GM19328 (cell line): Measurements from ENCODE around the gene CLDN8.

Experiments
- ATAC-seq: cut with Tn5 transposase; IDR thresholded peaks from one replicate; pipeline ENCODE4 v1.9.1; 2021; ENCODE audit warnings: mild to moderate bottlenecking, moderate library complexity; ENCODE audit not compliant: unreplicated experiment

Gene CLDN8

DNA sequence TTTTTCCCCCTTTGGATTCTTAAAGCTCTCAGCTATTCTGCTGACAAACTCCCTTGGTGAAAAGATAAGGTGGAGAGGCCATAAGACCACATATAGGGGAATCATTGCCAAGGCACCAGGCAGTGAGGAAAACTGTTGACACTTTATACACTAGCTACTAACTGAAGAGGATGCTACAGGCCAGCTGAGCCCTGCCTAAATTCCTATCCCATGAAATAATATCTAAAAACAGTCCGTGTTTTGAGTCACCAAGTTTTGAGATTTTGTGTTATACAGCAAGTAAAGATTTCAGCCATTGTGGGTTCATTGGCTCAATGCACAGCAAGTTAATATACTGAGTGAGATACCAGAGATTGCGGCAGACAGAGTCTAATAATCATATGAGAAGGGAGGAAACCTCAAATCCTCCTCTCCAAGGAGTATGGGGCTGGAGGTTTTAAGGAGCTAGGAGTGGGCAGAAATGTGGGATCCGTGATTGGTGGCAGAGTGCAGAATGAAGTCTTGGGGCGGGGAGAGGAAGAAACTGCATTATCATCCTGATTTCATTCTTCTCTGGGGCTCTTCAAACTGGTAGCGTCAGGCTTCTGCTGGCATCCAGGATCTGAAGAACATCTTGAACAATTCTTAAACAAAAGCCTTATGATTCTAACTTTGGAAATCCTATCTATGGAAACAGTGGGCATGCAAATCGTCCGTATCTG, 9.2 kb downstream of the CLDN8 start:
- ATAC-seq = no peak

DNA sequence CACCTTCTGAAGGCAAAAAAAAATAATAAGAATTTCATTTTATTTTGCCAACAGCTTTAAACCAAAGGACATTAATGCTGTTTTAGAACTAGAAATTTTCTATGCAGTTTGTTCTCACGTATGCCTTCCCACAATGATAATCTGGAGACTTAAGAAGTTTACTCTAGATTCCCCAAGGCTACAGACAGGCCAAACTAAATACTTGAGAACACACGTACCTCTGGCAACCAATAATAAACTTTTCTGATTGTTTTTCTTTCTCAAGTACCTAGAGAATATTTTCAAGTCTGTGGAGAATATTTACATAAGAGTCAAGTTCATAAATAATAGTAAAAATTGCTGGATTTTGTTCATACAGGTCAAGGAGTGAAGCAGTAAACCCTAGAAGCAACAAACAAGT, 15.9 kb downstream of the CLDN8 start:
- no peak for ATAC-seq

GRCh38 chr21:30194701-30195299, 21.1 kb downstream of the CLDN8 start:
- no peak for ATAC-seq

- no peak for ATAC-seq
Observed at GRCh38 chr21:30193201-30193600, 22.7 kb downstream of the CLDN8 start.

GRCh38 chr21:30190554-30190953, 25.3 kb downstream of the CLDN8 start:
- no peak for ATAC-seq

- ATAC-seq = no peak
Observed at GRCh38 chr21:30189773-30190172, 26.1 kb downstream of the CLDN8 start.

DNA sequence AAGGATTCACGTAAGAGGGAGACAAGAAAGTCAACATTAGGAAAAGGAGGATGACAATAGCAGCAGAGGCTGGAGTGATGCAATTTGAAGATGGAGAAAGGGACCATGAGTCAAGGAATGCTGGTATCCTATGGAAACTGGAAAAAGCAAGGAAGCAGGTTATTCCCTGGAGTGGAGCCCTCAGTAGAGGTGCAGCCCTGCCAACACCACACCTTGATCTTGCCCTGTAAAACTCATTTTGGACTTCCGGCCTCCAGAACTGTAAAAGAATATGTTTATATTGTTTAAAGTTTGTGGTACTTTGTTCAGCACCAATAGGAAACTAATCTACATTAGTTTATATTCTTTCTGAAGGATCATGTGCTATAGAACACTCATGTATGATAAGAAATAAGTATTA, 29.7 kb downstream of the CLDN8 start:
- ATAC-seq = no peak

- ATAC-seq = no peak
Observed at GRCh38 chr21:30168086-30168485, 47.8 kb downstream of the CLDN8 start.

- no peak for ATAC-seq
Observed at GRCh38 chr21:30166705-30167104, 49.2 kb downstream of the CLDN8 start, which contains the start of gene CLDN17. CLDN17 (minus strand) TSS chr21:30166805; CDS start chr21:30166617, 188 bp downstream.

DNA sequence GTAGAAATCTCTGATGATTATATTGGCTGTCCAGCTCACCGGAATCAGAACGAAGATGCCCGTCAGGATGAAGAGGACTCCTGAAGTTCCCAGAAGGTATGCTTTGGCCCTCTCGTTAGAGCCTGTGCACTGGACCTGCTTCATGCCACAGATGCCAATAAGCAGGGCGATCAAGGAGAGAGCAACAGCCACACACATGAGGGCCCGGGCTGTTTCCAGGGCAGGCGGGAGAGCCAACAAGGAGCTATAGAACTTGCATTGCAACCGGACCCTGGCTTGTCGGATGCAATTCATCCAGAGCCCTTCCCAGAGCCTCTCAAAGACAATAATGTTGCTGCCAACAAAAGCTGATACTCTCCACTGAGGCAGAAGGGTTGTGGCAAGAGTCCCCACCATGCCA, 49.7 kb downstream of the CLDN8 start:
- no peak for ATAC-seq

- ATAC-seq = no peak
Observed at GRCh38 chr21:30164796-30165195, 51.1 kb downstream of the CLDN8 start.
